ENCODE measurements around the gene SLC16A3. TPM values are rescaled to one million over a fixed set of nuclear protein-coding genes. Genes with fewer than 3 reads are reported as not detected.

The SLC16A3 gene
- total RNA-seq, 1 donor from 2014 or later: 81.9 TPM

DNA sequence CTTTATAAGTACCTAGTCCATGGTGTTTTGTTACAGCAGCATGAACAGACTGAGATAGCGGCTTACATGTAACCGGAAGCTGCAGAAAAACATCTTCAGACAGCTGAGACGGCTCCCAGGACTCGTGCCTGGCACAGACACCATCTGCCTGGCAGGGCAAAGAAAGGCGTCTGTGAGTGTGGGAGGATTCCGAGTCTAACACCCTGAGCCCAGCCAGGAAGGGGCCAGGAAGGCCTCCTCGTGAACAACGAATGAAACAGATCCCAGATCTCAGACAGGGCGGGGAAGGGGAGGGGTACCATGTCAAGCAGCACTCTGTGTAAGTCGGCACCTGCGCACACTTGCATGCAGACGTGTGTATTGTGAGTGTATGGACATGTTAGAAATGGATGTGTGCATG, 49.0 kb downstream of the SLC16A3 start:
- Histone ChIP-seq H3K4me3 (no peak overlapping the region), H3K9me3 (no peaks in the 10 kb centered on the region), H3K27me3 (ENCODE audit: low read depth) (no peaks in the 10 kb centered on the region), H3K36me3 (peaks cover 4% of the 10 kb centered on the region), H3K27ac (no peak overlapping the region), H3K4me1 (peaks cover 31% of the 10 kb centered on the region)
- TF ChIP-seq, protein P1, sequence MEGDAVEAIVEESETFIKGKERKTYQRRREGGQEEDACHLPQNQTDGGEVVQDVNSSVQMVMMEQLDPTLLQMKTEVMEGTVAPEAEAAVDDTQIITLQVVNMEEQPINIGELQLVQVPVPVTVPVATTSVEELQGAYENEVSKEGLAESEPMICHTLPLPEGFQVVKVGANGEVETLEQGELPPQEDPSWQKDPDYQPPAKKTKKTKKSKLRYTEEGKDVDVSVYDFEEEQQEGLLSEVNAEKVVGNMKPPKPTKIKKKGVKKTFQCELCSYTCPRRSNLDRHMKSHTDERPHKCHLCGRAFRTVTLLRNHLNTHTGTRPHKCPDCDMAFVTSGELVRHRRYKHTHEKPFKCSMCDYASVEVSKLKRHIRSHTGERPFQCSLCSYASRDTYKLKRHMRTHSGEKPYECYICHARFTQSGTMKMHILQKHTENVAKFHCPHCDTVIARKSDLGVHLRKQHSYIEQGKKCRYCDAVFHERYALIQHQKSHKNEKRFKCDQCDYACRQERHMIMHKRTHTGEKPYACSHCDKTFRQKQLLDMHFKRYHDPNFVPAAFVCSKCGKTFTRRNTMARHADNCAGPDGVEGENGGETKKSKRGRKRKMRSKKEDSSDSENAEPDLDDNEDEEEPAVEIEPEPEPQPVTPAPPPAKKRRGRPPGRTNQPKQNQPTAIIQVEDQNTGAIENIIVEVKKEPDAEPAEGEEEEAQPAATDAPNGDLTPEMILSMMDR (IDR thresholded peaks at IDR 0.05): no peak
- no peak for ATAC-seq
- intact Hi-C loops (cut with DNase I): no loop called here
- DNase-seq: no peak

- H3K4me1 ChIP-seq: peaks cover 35% of the 10 kb centered on the region
- H3K27me3 ChIP-seq (ENCODE audit: low read depth): no peaks in the 10 kb centered on the region
- TF ChIP-seq, protein P1 (IDR thresholded peaks at IDR 0.05): no peak
- intact Hi-C loops (cut with DNase I): no loop called here
- no peak for DNase-seq
- ATAC-seq: no peak
- H3K4me3 ChIP-seq: no peak overlapping the region
- H3K36me3 ChIP-seq: peaks cover 4% of the 10 kb centered on the region
- no peak overlapping the region for H3K27ac ChIP-seq
- H3K9me3 ChIP-seq: no peaks in the 10 kb centered on the region
Observed at GRCh38 chr17:82278308-82278707, 49.5 kb downstream of the SLC16A3 start.

DNA sequence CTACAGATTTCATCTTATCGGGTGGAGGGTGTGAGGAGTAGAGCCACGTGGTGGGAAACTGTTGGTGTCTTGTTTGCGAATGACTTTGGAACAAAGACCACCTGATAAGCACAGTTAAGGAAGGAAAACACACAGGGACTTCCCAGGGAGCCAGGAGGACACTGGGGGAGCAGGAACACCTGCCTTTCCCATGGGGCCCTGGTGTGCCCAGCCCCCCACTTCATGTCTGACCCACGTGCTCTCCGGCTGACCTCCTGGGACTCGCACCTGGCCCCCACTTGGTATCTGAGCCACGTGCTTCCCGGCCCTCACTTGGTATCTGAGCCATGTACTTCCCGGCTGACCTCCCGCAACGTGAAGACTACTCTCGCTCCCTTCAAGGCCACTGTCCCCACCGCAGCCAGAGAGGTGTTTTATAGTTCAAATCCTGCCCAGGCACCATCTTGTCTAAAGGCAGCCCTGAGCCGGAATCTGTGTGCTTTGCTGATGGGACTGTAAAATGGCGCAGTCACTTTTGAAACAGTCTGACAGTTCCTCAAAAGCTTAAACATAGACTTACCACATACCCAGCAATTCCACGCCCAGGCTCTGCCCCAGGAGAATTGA, 50.0 kb downstream of the SLC16A3 start:
- Histone ChIP-seq H3K4me1 (peaks cover 36% of the 10 kb centered on the region), H3K27ac (peak overlapping the region; percentile 56), H3K4me3 (no peak overlapping the region), H3K27me3 (ENCODE audit: low read depth) (no peaks in the 10 kb centered on the region), H3K36me3 (peaks cover 4% of the 10 kb centered on the region), H3K9me3 (no peaks in the 10 kb centered on the region)
- peak; percentile 30 to 52 for ATAC-seq
- intact Hi-C loops (cut with DNase I): no loop called here
- no peak for DNase-seq
- TF ChIP-seq, protein P1 (IDR thresholded peaks at IDR 0.05): no peak

GRCh38 chr17:82280537-82280936, 51.7 kb downstream of the SLC16A3 start:
- ATAC-seq: no peak
- DNase-seq: no peak
- H3K36me3 ChIP-seq: peaks cover 4% of the 10 kb centered on the region
- peaks cover 27% of the 10 kb centered on the region for H3K4me1 ChIP-seq
- TF ChIP-seq, protein P1 (IDR thresholded peaks at IDR 0.05): no peak
- no peaks in the 10 kb centered on the region for H3K27me3 ChIP-seq (ENCODE audit: low read depth)
- intact Hi-C loops (cut with DNase I): no loop called here
- no peaks in the 10 kb centered on the region for H3K9me3 ChIP-seq
- H3K27ac ChIP-seq: no peak overlapping the region
- H3K4me3 ChIP-seq: no peak overlapping the region

GRCh38 chr17:82281076-82281475, 52.2 kb downstream of the SLC16A3 start:
- no peak overlapping the region for H3K4me3 ChIP-seq
- peaks cover 27% of the 10 kb centered on the region for H3K4me1 ChIP-seq
- ATAC-seq (no peak), DNase-seq (no peak)
- H3K36me3 ChIP-seq: peaks cover 4% of the 10 kb centered on the region
- H3K27me3 ChIP-seq (ENCODE audit: low read depth): no peaks in the 10 kb centered on the region
- intact Hi-C loops (cut with DNase I): no loop called here
- H3K27ac ChIP-seq: no peak overlapping the region
- H3K9me3 ChIP-seq: no peaks in the 10 kb centered on the region
- TF ChIP-seq, protein P1 (IDR thresholded peaks at IDR 0.05): no peak
